Activated naive CD8-positive, alpha-beta T cell treated with anti-CD3 and anti-CD28 coated beads for 36 hours (primary cell): Measurements from ENCODE around the gene HECTD2. TPM values are rescaled to one million over a fixed set of nuclear protein-coding genes. Genes with fewer than 3 reads are reported as not detected.

Source experiments
- DNase-seq: peaks from one replicate; pipeline ENCODE4 v3.0.0; 2021
- H3K27ac Mint-ChIP-seq: one replicate; pipeline ENCODE4 v1.8.0; 2022; ENCODE audit warnings: mild to moderate bottlenecking, moderate library complexity, mixed read lengths
- H3K27me3 Mint-ChIP-seq: one replicate; pipeline ENCODE4 v1.8.0; 2022; ENCODE audit warnings: mild to moderate bottlenecking, mixed read lengths
- H3K36me3 Mint-ChIP-seq: one replicate; pipeline ENCODE4 v1.8.0; 2021; ENCODE audit warnings: mild to moderate bottlenecking, mixed read lengths
- H3K4me1 Mint-ChIP-seq: one replicate; pipeline ENCODE4 v1.8.0; 2021; ENCODE audit warnings: mixed read lengths
- H3K4me3 Mint-ChIP-seq: one replicate; pipeline ENCODE4 v1.8.0; 2022; ENCODE audit warnings: mild to moderate bottlenecking, moderate library complexity, mixed read lengths
- H3K9me3 Mint-ChIP-seq: one replicate; pipeline ENCODE4 v1.8.0; 2022; ENCODE audit warnings: mixed read lengths
- total RNA-seq, 2 experiments: library from RNA; stranded (reverse); gene quantifications; one replicate each; pipeline ENCODE4 v1.2.3, GENCODE V29; 2021

Gene HECTD2
- total RNA-seq, 2 experiments from 2014 or later = 2.6 to 2.9 TPM

- no peak for DNase-seq
- Mint-ChIP-seq H3K27ac (no peak overlapping the region), H3K36me3 (no peaks in the 10 kb centered on the region), H3K27me3 (no peaks in the 10 kb centered on the region), H3K4me3 (no peak overlapping the region), H3K9me3 (no peaks in the 10 kb centered on the region), H3K4me1 (no peaks in the 10 kb centered on the region)
Observed at GRCh38 chr10:91487911-91488582, 77.9 kb downstream of the HECTD2 start.

DNA sequence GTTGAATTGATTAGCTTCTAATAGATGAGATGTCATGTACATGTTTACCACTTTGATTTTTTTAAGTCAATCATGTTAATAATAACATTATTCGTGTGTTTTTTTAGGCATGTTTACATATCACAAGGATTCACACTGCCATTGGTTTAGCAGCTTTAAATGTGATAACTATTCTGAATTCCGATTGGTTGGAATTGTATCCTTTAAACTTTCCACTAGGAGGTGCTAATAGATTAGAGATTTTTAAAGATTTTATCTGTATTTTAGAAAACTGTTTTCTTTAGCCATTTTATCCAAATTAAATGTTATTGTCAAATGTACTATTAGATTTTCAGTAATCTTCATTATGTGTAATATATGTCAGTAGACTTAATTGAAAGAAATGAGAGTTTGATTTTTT is 83.2 kb downstream of the HECTD2 start:
- Mint-ChIP-seq H3K9me3 (no peaks in the 10 kb centered on the region), H3K27me3 (no peaks in the 10 kb centered on the region), H3K4me1 (no peaks in the 10 kb centered on the region), H3K36me3 (no peaks in the 10 kb centered on the region), H3K4me3 (no peak overlapping the region), H3K27ac (no peak overlapping the region)
- no peak for DNase-seq

GRCh38 chr10:91495402-91495801 is 85.3 kb downstream of the HECTD2 start:
- H3K4me3 Mint-ChIP-seq = no peak overlapping the region
- no peaks in the 10 kb centered on the region for H3K27me3 Mint-ChIP-seq
- no peak overlapping the region for H3K27ac Mint-ChIP-seq
- DNase-seq = no peak
- no peaks in the 10 kb centered on the region for H3K36me3 Mint-ChIP-seq
- no peaks in the 10 kb centered on the region for H3K4me1 Mint-ChIP-seq
- no peaks in the 10 kb centered on the region for H3K9me3 Mint-ChIP-seq

DNA sequence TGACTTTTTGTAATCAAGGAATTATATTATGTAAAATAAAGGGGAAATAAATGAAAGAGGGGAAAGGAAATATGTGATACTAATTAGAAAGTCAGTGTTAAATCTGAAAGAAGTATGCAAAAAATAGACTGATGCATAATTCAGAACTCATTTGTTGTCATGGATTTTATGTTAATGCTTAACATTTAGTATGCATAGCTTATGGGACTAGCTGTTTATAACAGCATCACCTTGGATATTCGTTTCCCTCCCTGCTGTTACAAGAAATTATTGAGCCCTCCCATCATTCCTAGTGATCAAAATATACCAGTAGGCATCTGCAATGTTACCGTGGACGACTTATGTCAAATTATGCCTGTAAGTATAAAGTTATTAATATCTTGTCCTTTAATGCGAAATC is 85.9 kb downstream of the HECTD2 start:
- DNase-seq = no peak
- Mint-ChIP-seq H3K4me3 (no peak overlapping the region), H3K27me3 (no peaks in the 10 kb centered on the region), H3K27ac (no peak overlapping the region), H3K36me3 (no peaks in the 10 kb centered on the region), H3K4me1 (no peaks in the 10 kb centered on the region), H3K9me3 (no peaks in the 10 kb centered on the region)

GRCh38 chr10:91511549-91512330 is 101.6 kb downstream of the HECTD2 start:
- Mint-ChIP-seq H3K4me1 (no peaks in the 10 kb centered on the region), H3K4me3 (no peak overlapping the region), H3K36me3 (no peaks in the 10 kb centered on the region), H3K27me3 (no peaks in the 10 kb centered on the region), H3K27ac (no peak overlapping the region), H3K9me3 (no peaks in the 10 kb centered on the region)
- no peak for DNase-seq

- Mint-ChIP-seq H3K27me3 (no peaks in the 10 kb centered on the region), H3K9me3 (no peaks in the 10 kb centered on the region), H3K36me3 (no peaks in the 10 kb centered on the region), H3K4me3 (no peak overlapping the region), H3K27ac (no peak overlapping the region), H3K4me1 (no peaks in the 10 kb centered on the region)
- no peak for DNase-seq
Observed at GRCh38 chr10:91512458-91512857, 102.3 kb downstream of the HECTD2 start.

DNA sequence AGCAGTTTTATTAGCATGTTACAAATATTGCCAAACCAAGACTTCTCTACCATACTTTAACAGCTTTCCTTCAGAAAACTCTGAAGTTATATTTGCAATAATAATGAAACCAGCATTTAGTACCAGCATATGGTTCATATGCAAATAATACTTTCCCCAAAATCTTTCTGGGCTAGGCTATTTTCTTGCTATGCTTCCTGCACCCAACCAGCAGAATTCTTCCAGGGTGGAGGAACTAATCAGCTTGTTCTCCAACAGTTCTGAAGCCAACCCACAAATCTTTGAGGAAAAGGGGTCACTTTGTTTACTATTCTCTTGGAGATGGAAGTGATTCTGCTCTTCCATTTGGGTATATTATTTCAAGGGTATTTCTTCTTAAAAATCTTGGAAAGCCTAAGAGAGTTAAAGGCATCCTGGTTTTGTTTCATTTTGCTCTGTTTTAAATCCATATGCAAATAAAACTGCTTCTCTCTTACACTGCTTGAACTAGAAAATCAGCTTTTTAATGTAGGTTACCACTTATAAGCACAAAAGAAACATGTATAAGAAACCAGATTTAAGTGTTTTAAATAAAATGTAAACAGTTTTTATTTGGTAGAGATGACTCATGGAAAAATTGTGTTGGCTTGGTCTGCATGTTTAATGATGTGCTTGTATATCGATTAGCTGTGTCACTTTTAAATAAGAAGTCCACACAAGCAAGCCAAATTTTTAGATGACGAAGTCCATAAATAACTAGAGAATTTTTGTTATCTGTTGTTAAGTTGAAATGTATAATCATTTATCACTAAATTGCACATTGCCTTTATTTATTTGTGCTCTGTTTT is 103.7 kb downstream of the HECTD2 start:
- Mint-ChIP-seq H3K36me3 (no peaks in the 10 kb centered on the region), H3K27me3 (no peaks in the 10 kb centered on the region), H3K9me3 (no peaks in the 10 kb centered on the region), H3K27ac (no peak overlapping the region), H3K4me3 (no peak overlapping the region), H3K4me1 (no peaks in the 10 kb centered on the region)
- no peak for DNase-seq

DNA sequence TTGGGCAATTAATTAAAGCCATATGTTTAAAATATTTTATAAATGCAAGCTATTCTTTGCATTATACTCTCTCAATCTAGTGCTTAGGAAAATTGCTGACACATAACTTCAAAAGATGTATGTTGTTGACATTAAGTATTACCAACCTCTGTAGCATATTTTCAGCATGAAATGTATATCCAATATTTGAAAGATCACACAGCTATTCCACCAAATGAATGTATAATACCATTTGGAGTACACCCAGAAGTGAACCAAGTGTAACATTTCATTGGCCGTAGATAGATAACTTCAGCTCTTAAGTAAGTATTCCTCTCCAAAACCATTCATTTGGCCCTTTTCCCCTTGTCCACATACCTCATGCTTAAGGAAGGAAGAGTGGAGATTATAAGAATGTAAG is 104.6 kb downstream of the HECTD2 start:
- no peak for DNase-seq
- H3K4me3 Mint-ChIP-seq = no peak overlapping the region
- no peaks in the 10 kb centered on the region for H3K4me1 Mint-ChIP-seq
- H3K9me3 Mint-ChIP-seq = no peaks in the 10 kb centered on the region
- no peaks in the 10 kb centered on the region for H3K27me3 Mint-ChIP-seq
- no peaks in the 10 kb centered on the region for H3K36me3 Mint-ChIP-seq
- no peak overlapping the region for H3K27ac Mint-ChIP-seq

DNA sequence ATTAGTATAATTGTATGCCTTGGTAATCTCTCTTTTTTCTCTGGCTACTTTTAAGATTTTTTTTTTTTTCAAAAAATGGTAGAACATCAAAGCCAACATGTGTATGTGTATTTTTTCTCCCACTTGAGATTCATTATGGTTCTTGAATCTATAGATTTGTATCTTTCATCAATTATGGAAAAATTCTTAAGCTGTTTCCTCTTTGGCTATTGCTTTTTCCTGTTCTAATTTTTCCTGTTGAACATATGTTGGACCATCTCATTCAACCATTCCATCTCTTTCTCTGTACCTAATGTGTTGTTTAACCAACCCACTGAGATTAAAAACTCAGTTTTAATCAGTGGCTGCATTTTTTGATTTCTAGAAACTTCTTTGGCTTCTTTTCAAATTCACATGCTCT is 107.2 kb downstream of the HECTD2 start:
- Mint-ChIP-seq H3K36me3 (no peaks in the 10 kb centered on the region), H3K27me3 (no peaks in the 10 kb centered on the region), H3K4me3 (no peak overlapping the region), H3K27ac (no peak overlapping the region), H3K9me3 (no peaks in the 10 kb centered on the region), H3K4me1 (no peaks in the 10 kb centered on the region)
- no peak for DNase-seq

DNA sequence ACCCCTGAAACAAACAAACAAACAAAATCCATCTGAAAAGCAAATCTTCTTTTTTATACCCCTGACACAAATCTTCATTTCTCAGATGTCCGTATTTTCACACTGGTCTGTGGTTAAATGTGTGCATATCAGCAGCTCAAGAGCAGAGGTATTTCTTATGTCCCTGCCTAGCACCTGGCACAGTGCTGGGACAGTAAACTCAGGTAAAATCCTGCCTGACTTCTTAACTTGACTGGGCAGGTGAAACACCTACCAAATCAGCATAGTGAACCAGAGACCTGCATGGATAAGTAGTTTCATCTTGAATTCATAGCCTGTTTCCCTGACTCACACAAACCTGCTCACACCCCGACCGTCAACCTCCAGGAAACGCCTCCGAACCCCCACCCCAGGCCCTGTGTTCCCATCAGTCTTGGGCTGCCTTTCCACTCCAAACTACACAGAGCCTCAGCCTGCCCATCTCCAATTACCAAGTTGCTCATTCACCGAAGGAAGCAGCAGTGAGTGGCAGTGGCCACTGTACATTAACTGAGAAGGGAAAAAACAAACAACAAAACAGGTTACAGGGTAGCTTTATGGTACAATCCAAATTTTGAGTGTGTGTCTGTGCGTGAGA is 109.9 kb downstream of the HECTD2 start:
- no peaks in the 10 kb centered on the region for H3K4me1 Mint-ChIP-seq
- H3K9me3 Mint-ChIP-seq = no peaks in the 10 kb centered on the region
- no peak overlapping the region for H3K27ac Mint-ChIP-seq
- no peaks in the 10 kb centered on the region for H3K27me3 Mint-ChIP-seq
- H3K36me3 Mint-ChIP-seq = no peaks in the 10 kb centered on the region
- no peak overlapping the region for H3K4me3 Mint-ChIP-seq
- DNase-seq = no peak

DNA sequence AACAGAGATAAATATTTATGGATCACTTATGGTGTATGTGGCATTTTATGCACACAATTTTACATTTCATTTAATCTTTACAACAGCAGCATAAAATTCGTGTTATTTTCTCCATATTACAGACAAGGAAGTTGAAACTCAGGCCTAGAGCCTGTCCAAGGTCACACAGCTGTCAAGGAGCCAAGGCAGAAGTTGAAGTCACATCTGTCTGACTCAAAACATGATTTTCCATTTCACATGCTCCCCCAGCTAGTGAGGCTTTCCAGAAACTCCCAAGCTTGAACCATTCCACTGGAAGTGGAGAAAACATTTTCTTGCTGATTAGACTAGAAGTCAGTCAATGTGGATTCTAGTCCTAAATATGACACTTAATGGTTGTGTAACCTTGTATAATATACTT is 110.5 kb downstream of the HECTD2 start:
- no peak for DNase-seq
- H3K4me1 Mint-ChIP-seq = no peaks in the 10 kb centered on the region
- no peaks in the 10 kb centered on the region for H3K9me3 Mint-ChIP-seq
- H3K27me3 Mint-ChIP-seq = no peaks in the 10 kb centered on the region
- H3K4me3 Mint-ChIP-seq = no peak overlapping the region
- no peaks in the 10 kb centered on the region for H3K36me3 Mint-ChIP-seq
- no peak overlapping the region for H3K27ac Mint-ChIP-seq

- H3K4me1 Mint-ChIP-seq = no peaks in the 10 kb centered on the region
- H3K27me3 Mint-ChIP-seq = no peaks in the 10 kb centered on the region
- no peak overlapping the region for H3K4me3 Mint-ChIP-seq
- no peaks in the 10 kb centered on the region for H3K9me3 Mint-ChIP-seq
- H3K27ac Mint-ChIP-seq = no peak overlapping the region
- H3K36me3 Mint-ChIP-seq = no peaks in the 10 kb centered on the region
- no peak for DNase-seq
Observed at GRCh38 chr10:91521439-91521838, 111.3 kb downstream of the HECTD2 start.

GRCh38 chr10:91525896-91526712 is 116.0 kb downstream of the HECTD2 start:
- DNase-seq = no peak
- Mint-ChIP-seq H3K27ac (no peak overlapping the region), H3K9me3 (no peaks in the 10 kb centered on the region), H3K27me3 (peaks cover 4% of the 10 kb centered on the region), H3K4me1 (no peaks in the 10 kb centered on the region), H3K36me3 (no peaks in the 10 kb centered on the region), H3K4me3 (no peak overlapping the region)

GRCh38 chr10:91528080-91528479 is 117.9 kb downstream of the HECTD2 start:
- no peaks in the 10 kb centered on the region for H3K36me3 Mint-ChIP-seq
- DNase-seq = no peak
- peaks cover 17% of the 10 kb centered on the region for H3K27me3 Mint-ChIP-seq
- H3K4me3 Mint-ChIP-seq = no peak overlapping the region
- H3K9me3 Mint-ChIP-seq = no peaks in the 10 kb centered on the region
- no peaks in the 10 kb centered on the region for H3K4me1 Mint-ChIP-seq
- no peak overlapping the region for H3K27ac Mint-ChIP-seq
